Astrocyte (in vitro differentiated cells and primary cell): Measurements from ENCODE around the gene VASP.

ENCODE experiments used
- CTCF ChIP-seq: IDR thresholded peaks from 2 replicates; pipeline ENCODE4 v1.5.1; 2011; ENCODE audit warnings: low read depth, mild to moderate bottlenecking, inconsistent platforms, low read length, moderate library complexity; ENCODE audit not compliant: insufficient read depth
- EZH2 ChIP-seq: IDR thresholded peaks from 2 replicates; pipeline ENCODE4 v1.6.1; 2012; ENCODE audit warnings: mild to moderate bottlenecking, low read length, inconsistent platforms; ENCODE audit not compliant: insufficient read depth

- no peak for TF ChIP-seq CTCF
- no peak for TF ChIP-seq EZH2
Measured at GRCh38 chr19:45488708-45489107, 18.6 kb upstream of the VASP start.
